Body of pancreas (tissue), 4 donors: Measurements from ENCODE around the gene DNAJC1. TPM values are rescaled to one million over a fixed set of nuclear protein-coding genes. Genes with fewer than 3 reads are reported as not detected.

Experiments
- ATAC-seq: fragments of 150-250 bp; one replicate; pipeline ENCODE4 v1.9.1; 2016
- DNase-seq, 4 donors: peaks; one replicate each; pipeline ENCODE4 v3.0.0-alpha.2; 2019
- H3K27ac ChIP-seq, 4 donors: fragments of 200-600 bp; sonication (generic); 1 replicate in 3 of 4; 2 replicates in 1 of 4; pipeline versions ENCODE4 v1.5.1 to v1.6.1; 2016 to 2019; ENCODE audit warnings: mild to moderate bottlenecking in 1 of 4, mixed read lengths in 1 of 4, moderate library complexity in 1 of 4
- H3K27me3 ChIP-seq, 2 donors: fragments of 200-600 bp; sonication (generic); one replicate each; pipeline ENCODE4 v1.6.0; 2016; ENCODE audit warnings: mild to moderate bottlenecking in 1 of 2
- H3K36me3 ChIP-seq, 2 donors: fragments of 200-600 bp; sonication (generic); replicated peaks in 1 of 2; 2 replicates each; pipeline ENCODE4 v1.5.1; 2016; ENCODE audit warnings: low read depth in 2 of 2; ENCODE audit not compliant: insufficient read depth in 1 of 2
- H3K4me1 ChIP-seq: fragments of 200-600 bp; sonication (generic); one replicate; pipeline ENCODE4 v1.6.0; 2016
- H3K4me3 ChIP-seq, 2 donors: fragments of 200-600 bp; sonication (generic); 1 replicate in 1 of 2; 2 replicates in 1 of 2; pipeline ENCODE4 v1.5.1; 2016 to 2019
- H3K9me3 ChIP-seq, 3 donors: fragments of 200-600 bp; sonication (generic); 1 replicate in 2 of 3; 2 replicates in 1 of 3; pipeline ENCODE4 v1.5.1; 2016
- CTCF ChIP-seq, 7 experiments: fragments of 450-650 bp in 4 of 7; fragments of 200-600 bp in 3 of 7; sonication (generic) in 3 of 7; IDR thresholded peaks; one replicate each; pipeline ENCODE4 v1.5.1; 2016 to 2019; ENCODE audit warnings: antibody characterized with exemption in 7 of 7
- POLR2A ChIP-seq, 3 donors: fragments of 450-650 bp; IDR thresholded peaks; one replicate each; pipeline ENCODE4 v1.6.1; 2016; ENCODE audit warnings: antibody characterized with exemption in 3 of 3, mild to moderate bottlenecking in 2 of 3
- WGBS, 2 donors: methylation state at CpG; one replicate each; pipeline ENCODE4 v1.1.5; 2017; 5-methylcytosine and 5-hydroxymethylcytosine counted together
- intact Hi-C: fragments of 100-400 bp; cut with DNase I; formaldehyde crosslinking; loops from one replicate; pipeline ENCODE4 v1.15.1; 2023
- total RNA-seq, 2 donors: library from RNA; depleted of rRNA; stranded (reverse); fragments of >200 nt; gene quantifications; one replicate each; pipeline ENCODE4 v1.1.0, GENCODE V29; 2016

The DNAJC1 gene
- total RNA-seq, 2 donors from 2014 or later, result 45.7 to 90.3 TPM

GRCh38 chr10:21946946-21947345 lies 56.6 kb downstream of the DNAJC1 start:
- Histone ChIP-seq H3K4me1 (peaks cover 4% of the 10 kb centered on the region), H3K27me3 (no peaks in the 10 kb centered on the region), H3K4me3 (no peak overlapping the region), H3K27ac (no peak overlapping the region), H3K36me3 (no peaks in the 10 kb centered on the region), H3K9me3 (no peaks in the 10 kb centered on the region)
- no peak for TF ChIP-seq CTCF (IDR thresholded peaks at IDR 0.05)
- no peak for TF ChIP-seq POLR2A (IDR thresholded peaks at IDR 0.05)
- ATAC-seq, result no peak
- intact Hi-C loops, result no loop called here
- DNase-seq, result no peak

- Histone ChIP-seq H3K9me3 (no peaks in the 10 kb centered on the region), H3K27me3 (no peaks in the 10 kb centered on the region), H3K36me3 (no peaks in the 10 kb centered on the region), H3K4me3 (no peak overlapping the region), H3K27ac (no peak overlapping the region), H3K4me1 (peaks cover 4% of the 10 kb centered on the region)
- ATAC-seq, result no peak
- no peak for TF ChIP-seq CTCF (IDR thresholded peaks at IDR 0.05)
- no peak for TF ChIP-seq POLR2A (IDR thresholded peaks at IDR 0.05)
- intact Hi-C loops, result no loop called here
- WGBS, 2 donors, result 46 to 55% methylated on average over 2 of the region's 2 CpGs
- no peak for DNase-seq
These were observed 58.7 kb downstream of the DNAJC1 start for GRCh38 chr10:21944727-21945386.

DNA sequence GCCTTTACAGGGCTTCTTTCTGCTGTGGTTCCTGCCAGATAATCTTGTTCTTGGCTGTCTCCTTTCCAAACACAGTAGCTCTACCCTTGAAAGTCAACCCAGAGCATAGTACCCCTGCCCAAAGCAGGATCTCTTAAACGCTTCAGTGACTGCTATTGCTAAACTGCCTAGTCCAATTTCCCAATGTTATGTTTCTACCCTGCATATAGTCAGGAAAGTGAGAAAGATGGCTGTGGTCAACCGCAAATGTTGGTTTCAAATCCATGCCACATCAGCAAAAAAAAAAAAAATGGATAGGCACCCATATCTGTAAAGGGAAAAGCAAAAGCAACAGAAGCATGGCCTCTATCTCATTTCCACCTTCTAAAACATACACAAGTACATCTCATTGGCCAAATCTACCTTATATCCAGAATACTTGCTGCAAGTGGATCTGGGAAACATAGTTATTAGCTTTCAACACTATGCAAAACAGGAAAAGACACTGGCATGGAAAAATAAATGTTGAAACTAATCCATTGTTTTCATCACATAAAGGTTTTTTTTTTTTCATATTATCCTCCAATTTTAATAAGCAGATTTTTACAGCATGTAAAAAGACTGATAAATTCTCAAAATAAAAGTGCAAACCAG lies 59.8 kb downstream of the DNAJC1 start:
- H3K9me3 ChIP-seq, result no peaks in the 10 kb centered on the region
- no peak overlapping the region for H3K4me3 ChIP-seq
- no peaks in the 10 kb centered on the region for H3K36me3 ChIP-seq
- intact Hi-C loops, result no loop called here
- ATAC-seq (no peak), DNase-seq (no peak)
- TF ChIP-seq CTCF (IDR thresholded peaks at IDR 0.05), result no peak
- no peak for TF ChIP-seq POLR2A (IDR thresholded peaks at IDR 0.05)
- H3K4me1 ChIP-seq, result peaks cover 10% of the 10 kb centered on the region
- 83 to 91% methylated on average over 2 of the region's 2 CpGs for WGBS, 2 donors
- H3K27ac ChIP-seq, result no peak overlapping the region
- H3K27me3 ChIP-seq, result no peaks in the 10 kb centered on the region

DNA sequence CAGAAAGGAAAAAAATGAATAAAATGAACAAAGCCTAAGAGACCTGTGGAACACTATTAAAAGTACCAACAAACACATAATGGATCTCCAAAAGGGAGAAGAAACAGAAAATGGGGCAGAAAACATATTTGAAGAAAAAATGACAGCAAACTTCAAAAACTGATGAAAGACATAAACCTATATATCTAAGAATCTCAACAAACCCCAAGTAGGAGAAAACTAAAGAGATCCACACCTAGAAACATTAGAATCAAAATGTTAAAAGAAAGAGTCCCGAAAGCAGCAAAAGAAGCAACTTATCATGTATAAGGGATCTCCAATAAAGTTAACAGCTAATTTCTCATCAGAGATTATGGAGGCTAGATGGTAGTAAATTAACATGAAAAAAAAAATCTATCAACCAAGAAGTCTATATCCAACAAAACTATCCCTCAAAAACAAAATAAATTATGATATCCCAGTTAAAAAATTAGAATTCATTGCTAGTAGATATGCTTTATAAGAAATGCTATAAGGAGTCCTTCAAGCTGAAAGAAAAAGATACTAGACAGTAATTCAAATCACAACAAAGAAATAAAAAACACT lies 68.0 kb downstream of the DNAJC1 start:
- DNase-seq (no peak), ATAC-seq (no peak)
- H3K27me3 ChIP-seq, result no peaks in the 10 kb centered on the region
- no peak overlapping the region for H3K27ac ChIP-seq
- no peak for TF ChIP-seq POLR2A (IDR thresholded peaks at IDR 0.05)
- intact Hi-C loops, result no loop called here
- no peak overlapping the region for H3K4me3 ChIP-seq
- H3K36me3 ChIP-seq, result no peaks in the 10 kb centered on the region
- WGBS, 2 donors, result 93 to 100% methylated on average over 1 of the region's 1 CpG
- H3K9me3 ChIP-seq, result peaks cover 0 to 7% (median 0%) of the 10 kb centered on the region in 3 donors
- H3K4me1 ChIP-seq, result peaks cover 6% of the 10 kb centered on the region

- WGBS, 2 donors, result 88 to 100% methylated on average over 1 of the region's 1 CpG
- intact Hi-C loops, result no loop called here
- TF ChIP-seq POLR2A (IDR thresholded peaks at IDR 0.05), result no peak
- TF ChIP-seq CTCF (IDR thresholded peaks at IDR 0.05), result no peak
- DNase-seq, result no peak
- no peaks in the 10 kb centered on the region for H3K36me3 ChIP-seq
- no peaks in the 10 kb centered on the region for H3K27me3 ChIP-seq
- H3K9me3 ChIP-seq, result peaks cover 0 to 7% (median 0%) of the 10 kb centered on the region in 3 donors
- no peak for ATAC-seq
- no peak overlapping the region for H3K4me3 ChIP-seq
- H3K4me1 ChIP-seq, result peaks cover 1% of the 10 kb centered on the region
- H3K27ac ChIP-seq, result no peak overlapping the region
These were observed 69.2 kb downstream of the DNAJC1 start for GRCh38 chr10:21934307-21934706.
